ENCODE measurements around the gene NR3C2.

NR3C2 gene

DNA sequence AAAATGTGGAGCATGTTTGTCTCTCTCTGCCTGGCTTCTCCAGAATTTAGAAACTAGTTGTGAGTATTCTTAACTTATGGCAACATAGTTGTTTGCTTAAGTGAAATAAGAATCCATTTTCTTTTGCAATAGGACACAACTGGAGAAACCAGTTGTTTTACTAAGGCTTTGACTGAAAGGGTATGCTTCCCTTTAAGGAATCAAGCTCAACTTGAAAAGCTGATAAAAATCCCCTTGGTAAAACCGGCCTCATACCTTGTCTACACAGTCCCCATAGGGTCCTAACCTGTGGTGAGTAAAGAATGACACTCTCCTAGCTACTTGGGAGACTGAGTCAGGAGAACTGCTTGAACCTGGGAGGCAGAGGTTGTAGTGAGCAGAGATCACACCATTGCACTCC, 139.8 kb downstream of the NR3C2 start:
- no peak for DNase-seq

DNA sequence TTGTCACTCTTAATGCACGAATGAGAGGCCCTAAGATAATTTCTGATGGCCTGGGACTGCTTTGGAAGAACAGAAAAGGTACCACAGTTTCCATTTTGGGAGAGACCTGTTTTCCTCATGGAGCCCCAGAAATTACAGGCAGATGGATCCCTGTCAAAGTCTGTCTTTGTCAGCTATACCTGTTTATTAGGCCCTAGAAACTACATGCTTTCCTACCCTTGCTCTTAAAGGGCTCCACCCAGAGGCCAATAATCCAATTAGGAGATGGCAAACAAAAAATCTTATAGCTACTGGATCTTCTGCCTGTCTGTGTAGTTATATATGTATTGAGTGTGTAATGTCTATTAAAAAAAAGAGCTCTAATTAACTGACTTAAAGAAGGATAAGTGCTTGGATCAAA, 141.3 kb downstream of the NR3C2 start:
- DNase-seq: no peak

DNA sequence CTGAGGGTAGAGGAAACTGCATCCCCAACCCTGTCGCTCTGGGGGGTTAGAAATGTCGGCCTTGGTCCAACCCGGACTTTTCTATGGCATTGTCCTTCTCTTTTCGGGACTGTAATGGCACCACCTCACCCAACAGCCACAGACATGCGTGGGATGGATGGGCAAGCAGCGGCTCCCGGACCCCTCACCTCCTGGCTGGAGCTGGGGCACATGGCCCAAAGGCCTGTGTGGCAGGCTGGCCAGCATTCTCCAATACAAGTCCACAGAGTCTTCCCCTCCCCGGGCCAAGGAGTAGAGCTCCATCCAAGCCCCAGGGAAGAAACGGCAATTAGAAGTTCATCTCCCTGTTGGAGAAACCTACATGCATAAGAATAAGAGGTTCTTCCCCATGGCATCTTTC, 142.9 kb downstream of the NR3C2 start:
- no peak for DNase-seq

DNA sequence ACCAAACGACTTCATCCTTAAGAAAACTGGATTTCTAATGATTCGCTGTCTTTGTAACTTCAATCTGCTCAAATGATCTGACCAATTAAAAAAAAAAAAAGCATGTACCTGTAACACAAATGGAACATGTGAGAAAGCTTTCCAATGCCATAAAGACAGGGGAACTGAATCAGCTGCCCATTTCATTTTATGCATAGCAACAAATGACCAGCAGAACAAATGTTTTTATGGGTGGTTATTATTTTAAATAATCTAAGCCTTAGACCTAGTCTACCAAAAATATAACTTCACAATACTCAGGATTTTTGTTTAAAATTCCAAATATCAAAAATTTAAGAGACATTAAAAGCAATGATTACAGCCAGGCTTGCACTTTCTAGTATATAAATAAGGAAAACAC, 145.7 kb downstream of the NR3C2 start:
- no peak for DNase-seq

DNA sequence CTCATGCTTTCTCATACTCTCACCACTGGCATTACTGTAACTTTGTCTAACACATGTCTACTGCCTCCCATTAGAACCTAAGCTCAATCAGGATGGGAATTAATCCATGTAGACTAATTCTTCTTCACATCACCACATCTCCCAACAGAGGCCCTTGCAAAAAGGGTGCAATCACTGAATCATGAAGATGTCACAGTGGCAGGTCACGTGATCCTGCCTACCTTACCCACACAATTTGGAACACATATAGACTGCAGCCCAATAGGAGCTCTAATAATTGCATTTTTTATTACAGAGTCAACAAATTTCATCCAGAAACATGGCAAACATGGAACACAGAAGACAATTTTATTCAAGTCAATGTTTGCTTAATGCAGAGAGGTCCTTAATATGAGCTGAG, 146.6 kb downstream of the NR3C2 start:
- DNase-seq: no peak

DNA sequence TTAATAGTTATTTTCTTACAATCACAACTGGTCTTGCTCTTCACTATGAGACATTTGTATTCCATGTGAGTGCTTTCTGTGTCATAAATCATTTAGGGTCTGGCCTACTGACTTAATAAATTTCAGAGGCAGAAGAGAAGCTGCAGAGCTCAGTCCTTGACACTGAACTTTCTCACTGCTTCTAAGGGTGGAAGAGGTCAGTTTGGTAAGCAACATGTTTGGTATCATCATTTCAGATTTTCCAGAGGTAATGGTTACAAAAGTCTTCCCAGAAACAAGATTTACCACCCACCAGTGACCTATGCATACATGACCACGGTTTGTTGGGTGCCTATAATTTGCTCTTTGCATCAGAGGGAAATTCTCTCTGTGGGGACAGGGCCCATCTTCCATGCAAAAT, 148.6 kb downstream of the NR3C2 start:
- DNase-seq: no peak

DNA sequence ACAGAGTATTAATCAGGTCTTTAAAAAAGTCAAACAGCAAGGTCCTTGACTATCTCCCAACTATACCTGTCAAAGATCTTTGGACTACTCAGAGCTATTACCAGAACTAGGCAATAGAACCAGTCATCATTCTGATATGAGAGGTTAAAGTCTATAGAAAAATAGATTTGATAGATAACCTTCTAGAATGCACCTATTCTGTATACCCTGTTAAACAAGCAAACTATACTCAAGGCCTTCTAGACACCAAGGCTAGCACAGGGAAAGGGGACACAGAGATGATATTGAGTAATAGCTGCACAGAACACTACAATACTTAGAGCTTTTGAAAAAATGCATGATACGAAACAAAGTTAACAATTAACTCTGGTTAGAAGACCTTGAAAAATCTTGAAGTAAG, 149.5 kb downstream of the NR3C2 start:
- no peak for DNase-seq

DNA sequence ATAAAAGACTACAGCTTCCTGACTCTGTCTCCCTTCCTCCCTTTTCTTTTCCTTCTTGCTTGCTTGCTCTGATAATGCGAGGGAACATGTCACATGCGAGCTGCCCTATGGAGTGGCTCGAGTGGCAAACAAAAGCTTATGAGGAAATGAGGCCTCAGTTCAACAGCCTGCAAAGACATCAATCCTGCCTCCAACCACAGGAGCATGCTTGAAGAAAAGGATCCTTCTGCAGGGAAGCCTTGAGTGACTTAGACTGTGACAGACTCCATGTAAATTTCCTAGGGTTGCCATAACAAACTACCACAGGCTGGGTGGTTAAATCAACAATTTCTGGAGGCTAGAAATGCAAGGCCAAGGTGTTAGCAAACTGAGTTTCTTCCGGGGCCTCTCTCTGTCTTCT, 152.5 kb downstream of the NR3C2 start:
- no peak for DNase-seq

DNA sequence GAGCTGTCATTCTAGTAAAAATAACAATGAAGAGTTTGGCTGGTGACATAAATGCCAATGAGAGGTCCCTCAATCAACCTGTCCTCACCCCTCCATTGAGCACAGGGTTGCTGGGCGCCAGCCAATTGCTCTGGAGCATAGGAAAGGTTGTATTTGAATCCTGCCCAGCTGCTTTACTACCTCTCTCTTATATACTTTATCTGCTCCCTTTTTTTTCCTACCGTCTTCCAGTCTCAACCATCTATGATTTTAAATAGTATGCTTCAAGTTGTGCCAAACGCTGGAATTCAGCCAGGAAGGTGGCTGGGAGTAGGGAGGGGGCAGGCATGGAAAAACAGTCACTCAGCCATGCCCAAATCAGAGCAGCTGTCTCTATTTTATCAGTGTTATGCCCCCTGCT, 153.8 kb downstream of the NR3C2 start:
- DNase-seq: no peak

DNA sequence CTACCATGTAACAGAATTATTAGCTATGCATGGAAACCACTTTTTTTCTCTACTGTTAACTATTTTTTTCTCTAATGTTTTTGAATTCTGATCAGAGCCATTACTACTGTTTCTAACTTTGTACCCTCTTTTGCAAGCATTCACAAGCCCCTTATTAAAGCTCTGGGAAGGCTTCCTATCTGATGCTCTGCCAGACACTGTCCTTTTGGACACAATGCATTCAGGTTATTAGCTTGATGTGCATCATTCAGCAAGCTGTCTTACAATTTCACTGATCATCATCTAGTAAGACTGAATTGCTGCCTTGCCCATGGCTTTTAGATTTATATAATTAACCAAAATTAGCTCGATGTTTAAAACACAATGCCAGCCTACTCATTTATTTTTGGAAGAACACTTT, 155.1 kb downstream of the NR3C2 start:
- no peak for DNase-seq

DNA sequence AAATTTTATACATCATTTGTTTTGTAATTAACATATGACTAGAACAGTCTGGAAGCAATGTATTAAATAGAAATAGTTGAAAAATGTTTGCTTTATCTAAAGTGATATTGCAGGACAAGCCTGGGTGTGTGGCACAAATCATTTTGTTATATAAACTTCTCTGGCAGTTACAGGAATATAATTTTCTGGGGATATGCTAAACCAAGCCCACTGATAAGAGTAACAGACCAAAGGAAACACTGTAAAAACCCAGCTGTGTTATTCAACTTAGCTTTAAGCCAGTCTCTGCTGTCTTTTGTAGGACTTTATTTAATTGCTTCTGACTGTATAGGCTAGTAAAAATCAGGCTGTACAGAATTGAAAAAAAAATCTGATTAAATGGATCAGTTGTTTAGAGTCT, 156.2 kb downstream of the NR3C2 start:
- DNase-seq: no peak

DNA sequence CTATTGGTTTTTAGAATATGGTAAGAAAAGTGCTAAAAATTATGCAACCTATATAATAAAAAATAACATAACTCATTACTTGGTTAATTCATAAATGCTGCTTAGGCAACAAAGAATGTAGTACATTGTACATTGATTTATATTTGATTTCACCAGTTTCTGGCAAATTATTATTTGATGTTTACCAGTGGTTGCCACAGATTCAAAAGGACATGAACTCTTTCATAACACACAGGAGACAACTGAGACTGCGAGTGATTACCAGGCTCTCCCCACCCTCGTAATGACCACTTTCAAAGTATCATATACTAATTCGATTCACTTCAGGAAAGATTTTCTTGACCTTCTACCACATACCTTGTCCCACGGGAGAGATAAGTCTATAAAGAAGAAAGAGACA, 158.5 kb downstream of the NR3C2 start:
- no peak for DNase-seq

DNA sequence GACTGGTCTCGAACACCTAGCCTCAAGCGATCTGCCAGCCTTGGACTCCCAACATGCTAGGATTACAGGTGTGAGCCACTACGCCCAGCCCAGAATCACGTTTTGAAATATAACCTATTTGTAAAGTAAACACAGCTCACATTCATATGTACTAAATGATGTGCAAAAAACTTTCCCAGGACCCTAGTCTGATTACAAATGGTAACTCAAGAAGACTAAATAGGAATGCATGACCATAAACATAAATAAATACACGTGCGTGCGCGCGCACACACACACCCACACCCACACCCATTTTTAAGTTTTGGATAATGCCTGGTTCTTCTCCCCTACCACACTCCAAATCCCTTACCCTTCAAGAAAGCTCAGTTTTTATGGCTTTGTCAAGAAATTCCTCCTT, 163.9 kb downstream of the NR3C2 start:
- no peak for DNase-seq

DNA sequence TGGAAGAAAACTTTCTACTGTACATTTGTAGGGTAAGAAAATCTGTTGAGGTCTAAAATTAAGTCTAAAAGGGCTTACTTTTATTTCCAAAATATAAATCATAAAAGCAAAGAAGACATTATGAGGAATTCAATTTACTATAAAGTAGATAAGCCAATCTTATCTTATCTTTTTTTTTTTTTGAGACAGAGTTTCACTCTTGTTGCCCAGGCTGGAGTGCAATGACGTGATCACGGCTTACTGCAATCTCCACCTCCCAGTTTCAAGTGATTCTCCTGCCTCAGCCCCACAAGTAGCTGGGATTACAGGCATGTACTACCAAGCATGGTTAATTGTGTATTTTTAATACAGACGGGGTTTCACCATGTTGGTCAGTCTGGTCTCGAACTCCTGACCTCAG, 166.9 kb downstream of the NR3C2 start:
- DNase-seq: no peak

DNA sequence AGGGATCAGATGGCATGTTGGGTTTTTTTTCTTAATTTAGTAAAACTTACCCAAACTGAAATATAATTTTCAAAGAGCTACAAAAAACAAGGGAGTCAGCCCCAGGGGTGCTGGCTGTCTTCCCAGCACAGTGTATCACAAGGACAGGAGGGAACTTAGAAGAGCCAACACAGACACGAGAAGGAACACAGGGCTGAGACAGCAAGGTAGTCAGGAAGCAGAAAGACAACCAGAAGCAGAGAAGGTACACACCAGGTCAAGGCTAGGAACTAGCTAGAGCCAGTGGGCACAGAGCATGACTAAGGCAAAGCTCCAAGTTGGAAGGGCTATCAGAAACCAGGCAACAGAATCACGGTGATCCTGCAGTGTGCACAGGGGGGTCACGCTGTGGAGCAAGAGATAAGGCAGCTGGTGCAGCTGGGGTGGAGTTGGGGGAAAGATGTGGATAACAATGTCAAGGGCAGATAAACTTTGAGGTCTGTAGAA, 168.7 kb downstream of the NR3C2 start:
- no peak for DNase-seq

DNA sequence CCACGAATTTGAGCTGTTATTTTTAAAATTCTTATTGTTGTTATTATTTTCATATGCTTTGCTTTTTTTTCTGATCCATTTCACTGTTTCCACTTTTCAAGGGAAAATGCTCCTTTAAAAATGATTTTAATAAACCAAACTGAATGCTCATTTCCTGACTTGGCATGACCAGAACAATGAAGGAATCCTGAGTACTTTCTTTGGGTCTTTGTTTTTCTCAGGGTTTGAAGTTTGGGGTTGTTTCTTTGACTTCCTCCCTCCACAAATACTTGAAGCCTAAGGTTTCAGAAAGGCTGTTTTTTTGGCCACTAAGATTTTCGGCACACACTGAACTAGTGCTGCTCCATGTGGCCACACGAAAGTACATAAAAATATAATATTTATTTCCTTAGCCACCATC, 171.0 kb downstream of the NR3C2 start:
- DNase-seq: no peak

DNA sequence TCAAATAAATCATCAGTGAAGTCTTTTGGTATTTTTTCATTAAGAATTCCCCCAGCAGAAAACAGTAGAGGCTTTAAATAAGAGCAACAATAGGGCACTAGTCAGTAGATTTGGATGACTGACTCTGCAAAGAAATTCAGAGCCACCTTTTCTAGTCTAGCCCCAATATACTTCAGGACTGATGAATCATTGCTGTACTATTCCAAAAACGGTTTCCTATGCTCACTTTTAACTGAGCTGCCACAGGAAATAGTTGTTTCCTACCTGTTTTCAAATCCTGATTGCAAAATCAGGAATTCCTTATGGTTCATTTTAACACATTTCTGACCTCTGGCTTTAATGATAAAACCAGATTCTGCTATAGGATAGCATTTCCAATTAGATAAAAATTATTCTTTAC, 171.6 kb downstream of the NR3C2 start:
- DNase-seq: no peak

DNA sequence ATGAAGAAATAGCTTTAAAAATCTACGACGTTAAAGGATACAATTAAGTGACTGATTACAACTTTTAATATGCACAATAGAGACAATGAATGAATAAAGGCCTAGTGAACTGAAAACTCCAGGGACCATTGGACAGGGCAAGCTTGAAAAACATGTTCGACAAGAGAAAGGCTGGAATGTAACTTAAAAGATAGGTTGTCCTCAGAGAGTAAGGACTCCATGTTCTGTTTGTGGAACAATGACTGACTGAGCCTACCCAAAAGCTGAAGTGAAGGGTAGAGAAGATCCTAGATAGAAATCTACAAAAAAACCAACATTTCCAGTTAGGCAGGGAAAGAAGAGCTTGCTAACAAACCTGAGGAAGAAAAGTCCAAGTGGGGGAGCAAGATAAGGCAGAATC, 173.4 kb downstream of the NR3C2 start:
- no peak for DNase-seq

DNA sequence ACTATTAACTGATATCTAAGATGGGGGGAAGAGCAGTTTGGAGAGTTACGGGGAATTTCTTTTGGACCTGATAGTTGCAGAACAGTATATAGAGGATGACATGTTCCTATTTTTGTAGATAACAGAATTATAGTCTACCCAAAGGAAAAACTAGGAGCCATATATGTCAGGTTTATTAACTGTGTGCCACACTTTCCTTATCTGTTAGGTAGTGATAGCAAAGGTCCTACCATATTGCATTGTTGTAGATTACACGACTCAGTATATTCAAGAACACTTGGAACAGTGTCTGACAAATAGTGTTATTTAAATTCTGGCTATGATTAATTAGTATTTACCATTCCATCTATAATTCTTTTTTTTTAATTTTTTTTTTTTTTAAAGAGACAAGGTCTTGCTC, 175.3 kb downstream of the NR3C2 start:
- no peak for DNase-seq

DNA sequence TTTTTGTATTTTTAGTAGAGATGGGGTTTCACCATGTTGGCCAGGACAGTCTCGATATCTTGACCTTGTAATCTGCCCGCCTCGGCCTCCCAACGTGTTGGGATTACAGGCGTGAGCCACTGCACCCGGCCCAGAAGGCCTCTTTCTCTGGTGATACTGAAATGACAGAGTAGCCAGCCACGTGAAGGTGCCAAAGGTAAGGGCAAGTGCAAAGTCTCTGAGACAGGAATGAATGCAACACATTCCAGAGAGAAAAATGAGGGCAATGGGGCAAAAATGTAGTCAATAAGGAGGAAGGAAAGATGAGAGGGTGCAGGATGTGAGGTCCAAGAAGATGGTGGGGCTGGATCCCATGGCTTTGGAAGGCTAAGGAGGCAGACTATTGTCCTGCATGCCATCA, 176.0 kb downstream of the NR3C2 start:
- no peak for DNase-seq

DNA sequence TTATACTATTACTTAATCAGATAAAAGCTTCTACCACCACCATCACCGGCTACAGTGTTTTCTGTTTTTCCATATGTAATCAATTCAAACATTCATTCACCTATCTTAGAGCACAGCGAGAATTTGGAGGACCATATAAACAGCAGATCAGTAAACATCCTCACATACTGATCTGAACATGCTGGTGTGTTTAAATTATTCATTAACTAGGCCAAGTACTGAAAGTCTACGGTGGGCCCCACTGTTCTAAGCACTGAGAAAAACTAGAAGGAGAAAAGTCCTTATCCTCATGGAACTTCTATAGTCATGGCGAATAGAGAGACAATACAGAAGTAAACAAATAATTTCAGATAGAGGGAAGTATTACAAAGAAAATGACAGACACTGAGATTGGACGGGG, 176.6 kb downstream of the NR3C2 start:
- no peak for DNase-seq

DNA sequence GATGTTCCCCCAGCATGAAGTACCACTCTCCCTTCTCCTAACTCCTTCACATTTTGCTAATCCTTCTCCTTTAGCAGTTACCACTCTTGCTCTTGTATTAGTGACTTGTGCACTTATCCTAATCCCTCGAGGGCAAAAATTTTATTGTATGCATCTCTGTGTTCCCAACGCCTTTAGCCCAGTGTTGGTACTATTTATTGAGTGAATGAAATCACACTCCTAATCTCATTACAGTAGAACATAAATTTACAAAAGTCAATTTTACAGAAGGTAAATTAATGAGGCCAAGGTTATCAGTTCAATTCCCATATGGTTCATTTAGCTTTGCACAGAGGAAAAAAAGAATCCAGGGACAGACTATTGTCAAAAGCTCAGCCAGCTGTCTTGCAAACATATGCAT, 178.4 kb downstream of the NR3C2 start:
- no peak for DNase-seq

DNA sequence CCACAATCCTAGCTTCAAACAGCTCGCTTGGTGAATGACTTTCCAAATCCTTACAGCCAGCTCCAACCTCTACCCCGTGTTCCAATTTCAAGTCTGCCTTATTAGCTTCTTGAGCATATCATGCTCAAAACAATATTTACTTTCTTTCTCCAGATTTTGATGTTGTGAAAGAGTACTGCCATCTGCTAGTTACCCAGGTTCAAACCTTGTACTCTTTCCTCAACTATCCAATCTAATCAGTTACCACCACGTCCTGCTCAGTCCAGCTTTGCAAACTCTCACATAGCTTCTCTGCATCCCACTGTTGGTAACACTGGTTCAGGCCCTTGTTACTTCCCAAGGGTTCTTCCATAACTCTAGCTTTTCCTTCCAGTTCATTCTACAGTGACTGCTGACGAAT, 179.1 kb downstream of the NR3C2 start:
- no peak for DNase-seq

DNA sequence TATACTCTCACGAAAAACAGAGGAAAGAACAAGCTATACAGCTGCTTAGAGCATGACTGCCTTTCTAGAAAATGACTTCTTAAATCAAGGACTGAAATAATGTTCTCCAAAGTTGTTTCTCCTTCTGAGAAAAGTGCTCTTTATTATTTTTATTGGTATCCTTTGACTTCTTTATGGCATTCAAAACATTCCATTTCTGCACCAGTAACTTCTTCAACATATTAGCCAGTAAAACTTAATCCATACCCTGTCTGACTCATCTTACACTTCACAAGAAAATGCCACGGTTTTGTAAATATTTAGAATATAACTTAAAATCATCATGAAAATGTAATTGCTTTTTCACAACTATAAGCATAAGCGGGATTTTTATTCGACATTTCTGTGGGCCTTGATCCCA, 180.4 kb downstream of the NR3C2 start:
- DNase-seq: no peak

DNA sequence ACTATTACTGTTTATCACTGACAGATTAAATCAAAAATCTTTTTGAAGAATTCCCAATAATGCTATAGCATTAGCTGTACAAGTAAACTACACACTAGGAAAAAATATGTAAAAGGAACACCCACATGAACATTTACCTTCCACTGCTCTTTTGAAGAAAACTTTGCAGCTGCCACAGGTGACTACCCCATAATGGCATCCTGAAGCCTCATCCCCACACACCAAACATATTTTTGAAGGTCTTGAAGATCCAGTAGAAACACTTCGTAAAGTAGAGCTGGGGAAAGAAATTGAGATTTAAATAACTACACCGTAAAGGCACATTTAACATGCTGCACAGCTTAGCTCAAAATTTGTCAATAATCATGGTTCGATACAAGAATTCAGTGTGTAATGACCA, 182.4 kb downstream of the NR3C2 start:
- DNase-seq: no peak

DNA sequence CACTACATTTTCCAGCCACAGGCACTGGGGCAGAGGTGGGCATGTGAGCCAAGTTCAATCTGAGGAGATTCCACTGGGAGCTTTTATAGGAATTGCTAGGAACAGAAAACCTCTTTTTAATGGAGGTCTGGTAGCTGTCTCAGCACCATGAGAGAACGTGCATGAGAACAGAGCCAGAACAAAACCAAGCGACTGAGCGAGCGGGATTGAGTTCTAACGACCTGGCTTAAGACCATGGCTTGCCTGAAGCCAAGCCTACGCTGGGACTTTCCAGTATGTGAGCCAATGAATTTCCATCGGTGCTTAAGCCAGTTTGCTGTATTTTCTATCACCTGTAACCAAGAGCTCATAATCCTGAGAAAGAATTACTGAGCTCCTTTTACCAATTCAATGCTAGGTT, 183.7 kb downstream of the NR3C2 start:
- no peak for DNase-seq
